OCI-LY3 (cell line): ENCODE data around the gene PIBF1.

ENCODE experiments used
- EZH2phosphoT487 ChIP-seq: fragments of 200-600 bp; shearing (Covaris generic); IDR thresholded peaks from 2 replicates; pipeline ENCODE4 v1.6.1; 2018; ENCODE audit warnings: antibody characterized with exemption, mixed run types, low read depth
- TF ChIP-seq, protein P1 (sequence below): fragments of 200-600, 300-600 bp; sonication (generic); IDR thresholded peaks from 2 replicates; pipeline ENCODE4 v1.5.1; 2014; ENCODE audit warnings: antibody characterized with exemption, low read length, low read depth

DNA sequence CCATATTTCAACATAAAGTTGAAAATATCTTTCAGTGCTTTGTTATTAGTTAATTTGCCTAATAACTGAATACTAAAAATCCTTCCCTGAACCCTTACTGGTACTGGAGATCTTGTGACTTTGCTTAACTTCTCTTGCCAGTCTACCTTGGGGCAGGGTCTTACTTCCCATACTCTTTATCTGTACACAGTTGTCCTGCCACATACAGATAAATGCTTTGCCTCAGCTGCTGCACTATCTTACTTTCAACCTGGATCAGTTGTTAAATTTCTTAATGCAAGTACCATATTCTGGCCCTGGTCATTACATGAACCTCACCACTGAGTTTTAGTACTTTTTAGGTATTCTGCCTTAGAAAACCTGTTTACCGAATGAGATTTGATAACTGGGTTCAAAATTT lies 107.6 kb downstream of the PIBF1 start:
- TF ChIP-seq, protein P1, sequence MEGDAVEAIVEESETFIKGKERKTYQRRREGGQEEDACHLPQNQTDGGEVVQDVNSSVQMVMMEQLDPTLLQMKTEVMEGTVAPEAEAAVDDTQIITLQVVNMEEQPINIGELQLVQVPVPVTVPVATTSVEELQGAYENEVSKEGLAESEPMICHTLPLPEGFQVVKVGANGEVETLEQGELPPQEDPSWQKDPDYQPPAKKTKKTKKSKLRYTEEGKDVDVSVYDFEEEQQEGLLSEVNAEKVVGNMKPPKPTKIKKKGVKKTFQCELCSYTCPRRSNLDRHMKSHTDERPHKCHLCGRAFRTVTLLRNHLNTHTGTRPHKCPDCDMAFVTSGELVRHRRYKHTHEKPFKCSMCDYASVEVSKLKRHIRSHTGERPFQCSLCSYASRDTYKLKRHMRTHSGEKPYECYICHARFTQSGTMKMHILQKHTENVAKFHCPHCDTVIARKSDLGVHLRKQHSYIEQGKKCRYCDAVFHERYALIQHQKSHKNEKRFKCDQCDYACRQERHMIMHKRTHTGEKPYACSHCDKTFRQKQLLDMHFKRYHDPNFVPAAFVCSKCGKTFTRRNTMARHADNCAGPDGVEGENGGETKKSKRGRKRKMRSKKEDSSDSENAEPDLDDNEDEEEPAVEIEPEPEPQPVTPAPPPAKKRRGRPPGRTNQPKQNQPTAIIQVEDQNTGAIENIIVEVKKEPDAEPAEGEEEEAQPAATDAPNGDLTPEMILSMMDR, result no peak
- TF ChIP-seq EZH2phosphoT487, result no peak
